Testis (tissue), 2 donors: ENCODE results near the gene MORN2.

Experiments used
- CTCF ChIP-seq, 3 experiments: fragments of 450-650 bp in 2 of 3; fragments of 200-600 bp in 1 of 3; sonication (generic) in 1 of 3; IDR thresholded peaks; one replicate each; pipeline ENCODE4 v1.5.1; 2016 to 2019; ENCODE audit warnings: antibody characterized with exemption in 3 of 3, mild to moderate bottlenecking in 2 of 3, moderate library complexity in 1 of 3
- POLR2A ChIP-seq: fragments of 450-650 bp; IDR thresholded peaks from one replicate; pipeline ENCODE4 v1.6.1; 2017; ENCODE audit warnings: antibody characterized with exemption, mild to moderate bottlenecking, moderate library complexity

DNA sequence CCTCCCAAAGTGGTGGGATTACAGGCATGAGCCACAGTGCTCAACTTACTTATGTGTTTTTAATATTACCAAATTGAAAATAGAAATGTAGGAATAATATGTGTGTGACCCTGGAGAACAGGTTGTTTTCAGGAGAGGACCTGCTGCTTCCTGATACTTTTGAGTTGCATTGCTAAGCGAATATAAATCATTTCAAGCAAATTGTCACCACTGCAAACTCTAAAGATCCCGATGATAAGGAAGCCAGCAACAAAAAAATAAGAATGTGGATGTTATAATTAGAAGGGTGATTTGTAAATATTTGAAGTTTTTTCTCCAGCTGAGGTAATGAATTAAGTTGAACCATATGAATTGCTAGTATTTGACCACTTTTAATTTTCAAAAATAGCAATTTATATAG, 54.8 kb downstream of the MORN2 start:
- no peak for TF ChIP-seq CTCF (IDR thresholded peaks at IDR 0.05)
- no peak for TF ChIP-seq POLR2A
